ENCODE measurements around the gene FIBCD1.

Gene FIBCD1

DNA sequence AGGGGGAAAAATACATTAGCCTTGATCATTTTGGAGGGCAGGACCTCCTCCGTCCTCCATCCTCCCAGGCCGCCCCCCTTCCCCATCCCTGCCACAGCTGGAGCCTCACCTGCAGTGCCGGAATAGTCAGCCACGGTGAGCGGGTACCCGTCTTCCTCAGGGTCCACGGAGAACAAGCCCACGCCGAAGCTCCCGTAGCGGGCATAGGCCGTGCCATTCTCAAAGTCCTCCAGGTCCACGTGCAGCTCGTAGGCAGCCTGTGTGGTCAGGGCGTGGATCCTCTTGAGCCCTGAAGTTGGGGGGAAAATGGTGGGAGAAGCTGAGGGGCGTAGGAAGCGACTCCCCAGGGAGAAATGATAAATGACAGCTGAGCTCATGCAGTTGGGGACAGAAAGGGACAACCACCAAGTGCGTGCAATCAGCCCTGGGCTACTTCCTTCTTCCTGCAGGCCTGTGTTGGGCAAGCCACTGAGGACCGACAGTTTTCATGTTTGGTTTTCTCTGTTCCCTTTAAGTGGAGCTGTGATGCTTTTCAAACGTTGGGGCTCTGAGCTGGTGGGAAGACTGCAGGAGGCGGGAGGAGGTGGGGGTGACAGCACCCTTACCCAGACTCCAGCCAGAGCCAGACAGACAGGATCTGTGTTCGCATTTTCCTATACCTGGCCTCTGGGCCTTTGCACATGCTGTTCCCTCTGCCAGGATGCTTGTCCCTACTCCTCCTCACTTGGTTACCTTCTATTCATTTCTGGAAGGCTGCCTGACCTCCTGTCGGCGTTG is 33.7 kb downstream of the FIBCD1 start:
- DNase-seq: no peak

- no peak for DNase-seq
Observed at GRCh38 chr9:130904070-130905044, 34.7 kb downstream of the FIBCD1 start.

- no peak for DNase-seq
Observed at GRCh38 chr9:130903194-130904069, 35.6 kb downstream of the FIBCD1 start.

DNA sequence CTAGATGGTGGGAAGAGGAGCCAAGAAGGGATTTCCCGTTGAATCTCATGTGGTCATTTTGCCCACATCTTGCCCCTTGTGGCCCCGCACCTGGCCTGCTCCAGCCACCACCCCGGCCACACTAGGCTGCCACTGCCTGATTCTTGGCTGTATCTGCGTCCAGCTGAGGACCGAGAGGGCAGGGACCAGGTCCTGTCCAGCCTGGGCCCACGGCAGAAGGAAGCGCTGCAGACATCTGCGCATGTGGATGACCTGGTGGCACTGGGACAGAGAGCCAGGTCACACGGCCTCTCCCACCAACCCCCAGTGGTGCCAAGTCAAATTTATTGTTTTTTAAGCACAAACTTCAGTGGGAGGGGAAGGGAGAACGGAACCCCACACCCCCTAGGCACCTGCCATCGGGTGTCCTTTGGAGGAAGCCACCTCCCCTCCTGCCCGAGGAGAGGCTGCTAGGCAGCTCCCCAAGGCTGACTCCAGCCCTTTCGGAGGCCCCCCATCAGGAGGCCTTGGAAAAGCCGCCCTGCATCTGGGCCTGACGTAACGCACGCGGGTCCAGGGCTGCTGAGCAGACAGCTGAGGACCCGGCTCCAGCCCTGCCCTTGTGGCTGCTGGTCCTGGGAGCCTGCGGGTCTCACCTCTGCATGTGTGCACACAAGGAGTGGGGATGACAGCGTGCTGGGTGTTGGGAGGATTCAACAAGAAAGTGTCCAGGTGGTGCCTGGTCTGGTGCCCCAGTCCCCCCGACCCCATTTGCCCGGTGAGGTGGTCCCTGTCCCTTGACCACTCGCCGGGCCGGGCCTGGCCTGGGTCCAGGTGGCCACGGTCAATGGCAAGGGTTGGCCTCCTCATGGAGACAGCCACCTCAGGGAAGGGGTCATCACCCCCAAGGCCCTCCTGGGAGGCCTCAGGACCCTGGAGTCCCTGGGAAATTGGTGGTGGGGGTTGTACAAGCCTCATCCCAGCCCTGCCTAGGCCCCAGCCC is 36.6 kb downstream of the FIBCD1 start:
- DNase-seq: no peak

GRCh38 chr9:130901498-130902203 is 37.4 kb downstream of the FIBCD1 start:
- DNase-seq: no peak

GRCh38 chr9:130900701-130901497 is 38.1 kb downstream of the FIBCD1 start:
- no peak for DNase-seq

DNA sequence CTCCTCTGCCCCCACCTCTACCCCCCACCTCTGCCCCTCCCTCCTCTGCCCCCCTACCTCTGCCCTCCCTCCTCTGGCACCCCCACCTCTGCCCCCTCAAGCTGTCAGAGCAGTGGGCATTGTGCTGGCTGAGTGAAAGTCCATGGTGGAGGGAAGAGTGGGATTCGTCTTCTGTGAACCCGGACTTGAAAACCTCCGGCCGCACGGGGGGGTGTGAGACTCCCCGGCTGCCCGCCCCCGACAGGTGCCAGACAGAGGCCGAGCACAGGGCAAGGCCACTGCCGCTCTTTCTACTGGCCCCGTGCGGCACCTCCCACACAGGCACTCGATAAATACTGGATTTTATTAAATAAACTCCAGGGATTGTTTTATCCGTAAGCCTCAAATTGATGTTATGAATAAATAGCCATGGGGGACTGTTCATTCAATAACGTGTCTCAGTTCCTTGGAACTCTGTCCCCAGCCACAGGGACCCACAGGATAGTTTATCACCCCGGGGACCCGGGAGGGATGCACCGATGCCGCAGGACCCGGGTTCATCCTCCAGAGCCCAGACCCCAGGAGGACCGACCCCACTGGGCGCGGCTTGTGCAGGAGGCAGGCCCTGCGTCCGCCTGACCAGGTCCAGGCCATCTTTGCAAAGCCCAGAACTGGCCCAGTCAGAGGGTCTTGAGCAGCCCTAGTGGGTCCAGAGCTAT is 39.8 kb downstream of the FIBCD1 start:
- no peak for DNase-seq

DNA sequence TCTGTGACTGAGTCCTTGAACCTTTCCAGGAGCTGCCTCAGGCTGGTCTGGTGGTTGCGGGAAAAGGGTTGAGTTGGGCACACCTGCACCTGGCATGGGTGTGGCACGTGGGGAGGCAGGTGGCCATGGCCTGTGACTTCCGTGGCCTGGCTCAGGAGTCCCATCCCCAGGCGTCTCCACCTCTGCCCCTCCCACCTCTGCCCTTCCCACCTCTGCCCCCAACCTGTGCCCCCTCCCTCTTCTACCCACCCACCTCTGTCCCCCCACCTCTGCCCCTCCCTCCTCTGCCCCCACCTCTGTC is 40.5 kb downstream of the FIBCD1 start:
- no peak for DNase-seq

DNA sequence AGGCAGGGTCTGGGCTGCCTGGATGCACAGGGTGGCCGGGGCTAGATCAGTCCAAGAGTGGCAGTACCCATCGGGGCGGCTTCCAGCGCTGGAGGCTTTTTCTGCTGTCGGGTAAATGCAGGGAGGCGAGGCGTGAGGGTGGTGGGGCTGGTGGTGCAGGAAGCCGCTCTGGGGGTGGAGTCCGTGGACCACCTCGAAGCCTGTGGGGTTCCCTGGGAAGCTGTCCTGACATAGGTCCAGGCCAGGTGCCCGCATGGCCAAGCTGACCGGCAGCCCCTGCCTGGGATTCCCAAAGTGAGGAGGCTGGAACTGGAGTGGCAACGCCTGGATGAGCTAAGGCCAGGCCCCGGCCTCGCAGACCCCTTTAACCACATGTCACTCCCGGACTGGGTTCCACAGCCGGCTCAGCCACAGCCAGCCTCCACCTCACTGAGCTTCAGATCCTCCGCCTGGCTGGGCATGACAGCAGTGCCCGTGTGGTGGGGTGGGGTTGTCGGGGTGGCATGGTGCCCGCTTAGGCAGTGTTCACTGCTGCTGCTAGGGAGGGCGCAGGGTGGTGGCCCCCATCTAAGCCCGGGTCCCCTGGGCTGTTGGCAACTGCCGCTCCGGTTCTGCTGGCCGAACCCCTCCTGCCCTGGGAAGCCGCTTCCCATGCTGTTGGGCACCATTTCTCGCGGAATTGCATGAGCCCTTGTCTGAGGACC is 41.0 kb downstream of the FIBCD1 start:
- DNase-seq: no peak

DNA sequence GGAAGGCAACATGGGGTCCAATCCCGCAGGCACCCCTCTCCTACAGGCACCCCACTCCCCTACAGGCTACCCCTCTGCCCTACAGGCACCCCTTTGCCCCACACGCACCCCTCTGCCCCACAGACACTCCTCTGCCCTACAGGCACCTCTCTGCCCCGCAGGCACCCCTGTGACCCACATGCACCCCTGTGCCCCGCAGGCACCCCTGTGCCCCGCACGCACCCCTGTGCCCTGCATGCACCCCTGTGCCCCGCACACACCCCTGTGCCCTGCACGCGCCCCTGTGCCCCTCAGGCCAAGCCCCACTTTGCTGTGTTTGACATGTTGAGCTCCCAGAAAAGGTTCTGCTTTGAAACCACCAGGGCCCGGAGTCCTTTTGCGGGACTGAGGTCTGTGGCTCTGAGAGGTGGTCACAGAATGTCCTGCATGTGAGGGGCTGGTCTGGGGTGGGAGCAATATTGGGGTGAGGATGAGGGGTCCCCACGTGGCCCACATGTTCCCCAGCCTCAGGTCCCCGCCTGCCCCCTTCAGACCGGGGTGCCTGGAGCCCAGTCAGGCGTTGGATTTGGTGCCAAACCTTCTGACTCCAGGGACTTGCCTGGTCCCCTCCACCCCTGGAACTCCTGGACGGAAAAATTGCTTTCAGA is 41.8 kb downstream of the FIBCD1 start:
- DNase-seq: no peak

- no peak for DNase-seq
Observed at GRCh38 chr9:130896233-130897014, 42.6 kb downstream of the FIBCD1 start, which contains the start of gene QRFP. Gene QRFP, minus strand, starts transcription at chr9:130896812. Its CDS starts 2,974 bp downstream, at chr9:130893838.

DNA sequence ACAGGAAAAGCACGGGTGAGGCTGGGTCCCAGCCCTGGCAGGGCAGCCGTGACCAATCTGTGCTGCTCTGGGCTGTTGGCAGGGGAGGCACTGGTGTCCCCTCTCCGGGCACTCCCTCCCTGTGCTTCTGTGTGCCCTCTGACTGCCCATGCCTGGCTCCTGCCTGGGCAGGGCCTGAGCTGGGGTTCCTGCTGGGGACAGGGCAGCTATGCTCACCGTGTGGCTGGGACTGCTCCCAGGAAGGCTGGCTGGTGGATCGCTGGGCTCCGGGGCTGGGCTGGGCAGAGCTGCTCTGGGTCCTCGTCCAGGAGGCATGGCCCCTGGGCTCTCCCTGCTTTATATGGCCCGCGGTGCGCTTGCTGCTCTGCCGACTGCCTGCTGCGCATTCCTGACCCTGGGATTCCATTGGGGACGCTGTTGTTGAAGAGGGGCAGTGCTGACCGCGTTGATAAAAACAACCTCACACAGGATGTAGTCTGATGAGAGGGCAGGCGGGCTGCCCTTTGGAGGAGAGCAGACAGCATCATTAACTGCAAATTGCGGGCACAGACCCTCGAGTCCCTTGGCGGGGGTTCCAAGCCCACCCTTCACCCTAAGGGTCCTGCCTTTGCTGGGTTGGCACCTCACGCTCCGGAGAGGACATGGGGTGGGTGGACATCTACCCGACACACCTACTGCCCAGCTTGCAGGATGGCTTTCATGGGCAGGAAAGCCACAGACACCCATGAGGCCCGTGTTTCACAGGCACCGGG is 43.4 kb downstream of the FIBCD1 start:
- DNase-seq: no peak

GRCh38 chr9:130895038-130895437 is 44.0 kb downstream of the FIBCD1 start:
- no peak for DNase-seq

GRCh38 chr9:130894546-130894945 is 44.5 kb downstream of the FIBCD1 start:
- no peak for DNase-seq

- DNase-seq: no peak
Observed at GRCh38 chr9:130893341-130894101, 45.5 kb downstream of the FIBCD1 start.
